Upper lobe of left lung (tissue), 6 donors: ENCODE data around the gene MAP2K5. TPM values are rescaled to one million over a fixed set of nuclear protein-coding genes. Genes with fewer than 3 reads are reported as not detected.

Experiments
- ATAC-seq, 2 donors: fragments of 200-7000 bp; cut with Tn5 transposase; one replicate each; pipeline ENCODE4 v1.9.1; 2022; ENCODE audit warnings: mild to moderate bottlenecking in 2 of 2, moderate library complexity in 2 of 2; ENCODE audit not compliant: low FRiP score in 2 of 2
- DNase-seq, 2 donors: peaks; one replicate each; pipeline ENCODE4 v3.0.0-alpha.2; 2019 to 2020
- H3K27ac ChIP-seq, 4 donors: fragments of 200-600 bp; sonication (generic); one replicate each; pipeline ENCODE4 v1.5.1; 2016 to 2019
- H3K27me3 ChIP-seq, 4 donors: fragments of 200-600 bp; sonication (generic); one replicate each; pipeline ENCODE4 v1.5.1; 2017 to 2019
- H3K36me3 ChIP-seq, 4 donors: fragments of 200-600 bp; sonication (generic); one replicate each; pipeline ENCODE4 v1.5.1; 2016 to 2019
- H3K4me1 ChIP-seq, 4 donors: fragments of 200-600 bp; sonication (generic); one replicate each; pipeline ENCODE4 v1.5.1; 2018 to 2019
- H3K4me3 ChIP-seq, 4 donors: fragments of 200-600 bp; sonication (generic); one replicate each; pipeline ENCODE4 v1.5.1; 2017 to 2019; ENCODE audit warnings: mild to moderate bottlenecking in 2 of 4, moderate library complexity in 1 of 4
- H3K9me3 ChIP-seq, 4 donors: fragments of 200-600 bp; sonication (generic); one replicate each; pipeline ENCODE4 v1.5.1; 2018 to 2019
- EP300 ChIP-seq, 4 donors: sonication (generic); formaldehyde crosslinking; IDR thresholded peaks; one replicate each; pipeline ENCODE4 v1.5.1; 2017; ENCODE audit warnings: antibody characterized with exemption in 4 of 4, control low read depth in 2 of 4
- POLR2A ChIP-seq, 4 donors: fragments of 450-650 bp; IDR thresholded peaks; one replicate each; pipeline ENCODE4 v1.5.1; 2016 to 2017; ENCODE audit warnings: antibody characterized with exemption in 4 of 4, mild to moderate bottlenecking in 2 of 4
- POLR2AphosphoS5 ChIP-seq, 2 donors: sonication (generic); formaldehyde crosslinking; IDR thresholded peaks; one replicate each; pipeline ENCODE4 v1.5.1; 2017; ENCODE audit warnings: antibody characterized with exemption in 2 of 2
- WGBS, 2 donors: methylation state at CpG; one replicate each; pipeline ENCODE4 v1.1.5; 2017 to 2018; 5-methylcytosine and 5-hydroxymethylcytosine counted together
- total RNA-seq, 6 donors: library from RNA; depleted of rRNA in 4 of 6; stranded (reverse); fragments of >200 nt in 4 of 6; gene quantifications; one replicate each; pipeline versions ENCODE4 v1.1.0 to v1.2.1, GENCODE V29; 2016 to 2021
- TF ChIP-seq, protein P1 (sequence below), 6 experiments: fragments of 450-650 bp in 4 of 6; fragments of 200-600 bp in 2 of 6; sonication (generic) in 2 of 6; IDR thresholded peaks; one replicate each; pipeline ENCODE4 v1.5.1; 2016 to 2019; ENCODE audit warnings: antibody characterized with exemption in 6 of 6
- donor health status: DM: no; HTN: no; CAD: no; lungs with moderate emphysema.
- donor health status: DM: no; HTN: yes; CAD: no; lungs with severe emphysema.

The MAP2K5 gene
- total RNA-seq, 6 donors from 2014 or later, result 7.8 to 25.6 (median 16.0) TPM

- peak; percentile 93 to 95 for ATAC-seq
- Histone ChIP-seq H3K4me3 (peak within 1 kb of the TSS; percentile 72 to 91 (median 79)), H3K4me1 (peaks cover 25 to 37% (median 37%) of the 10 kb centered on the region in 4 donors), H3K27me3 (peaks cover 0 to 9% (median 8%) of the 10 kb centered on the region in 4 donors), H3K36me3 (no peaks in the 10 kb centered on the region), H3K9me3 (no peaks in the 10 kb centered on the region), H3K27ac (peak within 1 kb of the TSS; percentile 93 to 99 (median 98))
- WGBS, 2 donors, result 0% methylated on average over 38 to 53 of the region's 62 CpGs
- peak; percentile 83 to 86 for TF ChIP-seq POLR2AphosphoS5 (IDR thresholded peaks at IDR 0.05)
- TF ChIP-seq POLR2A (IDR thresholded peaks at IDR 0.05), result peak in 3 of 4 donors; percentile 61 to 93 (median 76)
- TF ChIP-seq, protein P1, sequence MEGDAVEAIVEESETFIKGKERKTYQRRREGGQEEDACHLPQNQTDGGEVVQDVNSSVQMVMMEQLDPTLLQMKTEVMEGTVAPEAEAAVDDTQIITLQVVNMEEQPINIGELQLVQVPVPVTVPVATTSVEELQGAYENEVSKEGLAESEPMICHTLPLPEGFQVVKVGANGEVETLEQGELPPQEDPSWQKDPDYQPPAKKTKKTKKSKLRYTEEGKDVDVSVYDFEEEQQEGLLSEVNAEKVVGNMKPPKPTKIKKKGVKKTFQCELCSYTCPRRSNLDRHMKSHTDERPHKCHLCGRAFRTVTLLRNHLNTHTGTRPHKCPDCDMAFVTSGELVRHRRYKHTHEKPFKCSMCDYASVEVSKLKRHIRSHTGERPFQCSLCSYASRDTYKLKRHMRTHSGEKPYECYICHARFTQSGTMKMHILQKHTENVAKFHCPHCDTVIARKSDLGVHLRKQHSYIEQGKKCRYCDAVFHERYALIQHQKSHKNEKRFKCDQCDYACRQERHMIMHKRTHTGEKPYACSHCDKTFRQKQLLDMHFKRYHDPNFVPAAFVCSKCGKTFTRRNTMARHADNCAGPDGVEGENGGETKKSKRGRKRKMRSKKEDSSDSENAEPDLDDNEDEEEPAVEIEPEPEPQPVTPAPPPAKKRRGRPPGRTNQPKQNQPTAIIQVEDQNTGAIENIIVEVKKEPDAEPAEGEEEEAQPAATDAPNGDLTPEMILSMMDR (IDR thresholded peaks at IDR 0.05), result peak in 1 of 6 experiments; percentile 14
- no peak for TF ChIP-seq EP300 (IDR thresholded peaks at IDR 0.05)
- peak; percentile 94 to 100 for DNase-seq
These were observed 297.6 kb downstream of the MAP2K5 start, which contains the start of gene RNU6-1 for GRCh38 chr15:67839929-67840748. Gene RNU6-1, minus strand, starts transcription at chr15:67840045.

DNA sequence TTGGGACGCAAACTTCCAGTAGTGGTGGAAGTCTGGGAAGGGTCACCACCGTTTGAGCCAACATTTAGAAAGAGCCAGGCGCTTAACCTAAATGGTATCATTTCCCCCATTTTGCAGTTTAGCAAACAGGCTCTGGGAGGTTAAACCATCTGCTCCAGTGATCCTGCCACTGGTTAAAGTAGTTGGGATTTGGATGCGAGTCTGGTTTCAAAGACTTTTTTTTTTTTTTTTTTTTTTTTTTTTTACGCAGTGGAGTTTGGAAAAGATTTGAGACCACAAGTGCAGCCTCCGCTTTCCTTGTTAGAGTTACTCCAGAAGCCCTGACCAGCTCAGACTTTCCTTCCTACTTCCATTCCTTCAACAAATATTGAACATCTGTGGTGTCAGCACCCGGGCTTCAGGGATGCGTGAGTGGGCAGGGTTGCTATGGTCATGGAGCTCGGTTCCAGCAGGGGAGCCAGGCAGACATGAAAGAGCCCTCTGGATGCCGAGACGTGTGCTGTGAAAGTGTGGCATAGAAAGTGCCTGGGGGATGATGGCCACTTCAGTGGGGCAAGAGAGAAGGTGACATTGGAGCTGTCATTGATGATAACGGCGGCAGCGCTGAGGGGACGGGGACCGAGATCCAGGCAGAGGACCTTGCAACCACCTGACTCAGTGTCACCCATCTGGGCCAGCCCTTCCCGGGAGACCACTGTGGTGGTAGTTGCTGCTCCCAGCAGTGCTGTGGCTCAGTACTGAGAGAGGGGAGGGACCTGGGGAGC lies 298.4 kb downstream of the MAP2K5 start:
- no peaks in the 10 kb centered on the region for H3K36me3 ChIP-seq
- WGBS, 2 donors, result 3 to 14% methylated on average over 11 to 17 of the region's 17 CpGs
- H3K27ac ChIP-seq, result peak overlapping the region; percentile 93 to 99 (median 98)
- peaks cover 0 to 1% (median under 1%) of the 10 kb centered on the region in 4 donors for H3K27me3 ChIP-seq
- peak overlapping the region; percentile 72 to 91 (median 79) for H3K4me3 ChIP-seq
- peak in 1 of 2 donors; percentile 48 for DNase-seq
- TF ChIP-seq, protein P1 (IDR thresholded peaks at IDR 0.05), result no peak
- TF ChIP-seq EP300 (IDR thresholded peaks at IDR 0.05), result no peak
- H3K9me3 ChIP-seq, result no peaks in the 10 kb centered on the region
- peak in 1 of 2 donors; percentile 46 for ATAC-seq
- H3K4me1 ChIP-seq, result peaks cover 19 to 30% (median 29%) of the 10 kb centered on the region in 4 donors

GRCh38 chr15:67841513-67841762 lies 298.9 kb downstream of the MAP2K5 start:
- Histone ChIP-seq H3K27me3 (no peaks in the 10 kb centered on the region), H3K4me1 (peaks cover 19 to 25% (median 24%) of the 10 kb centered on the region in 4 donors)
- whole genome bisulfite sequencing, 2 donors, result 37 to 39% methylated on average over 4 of the region's 4 CpGs

DNA sequence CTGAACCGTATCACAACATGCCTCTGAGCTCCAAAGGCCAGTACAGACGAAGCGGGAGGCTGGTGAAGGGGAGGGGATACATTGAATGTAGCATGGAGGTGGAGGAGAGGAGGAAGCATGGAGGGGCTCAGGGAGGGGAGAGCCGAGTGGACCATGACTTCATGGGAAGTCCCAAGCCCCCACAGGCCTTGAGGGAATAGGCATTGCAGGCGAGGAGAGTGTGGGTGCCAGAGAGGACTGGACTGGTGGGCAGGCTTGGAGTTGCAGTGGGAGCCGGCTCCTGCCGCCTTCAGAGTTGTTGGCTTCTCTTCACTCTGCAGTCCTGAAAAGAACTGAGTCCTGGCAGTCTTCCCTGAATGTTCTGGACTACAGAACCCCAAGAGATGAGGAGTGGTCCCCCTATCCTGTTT lies 300.6 kb downstream of the MAP2K5 start:
- Histone ChIP-seq H3K36me3 (no peaks in the 10 kb centered on the region), H3K4me1 (peaks cover 19 to 25% (median 24%) of the 10 kb centered on the region in 4 donors), H3K27me3 (no peaks in the 10 kb centered on the region), H3K9me3 (no peaks in the 10 kb centered on the region), H3K27ac (peak overlapping the region in 2 of 4 donors; percentile 10 to 32), H3K4me3 (no peak overlapping the region)
- TF ChIP-seq EP300 (IDR thresholded peaks at IDR 0.05) (no peak), POLR2AphosphoS5 (IDR thresholded peaks at IDR 0.05) (no peak), POLR2A (IDR thresholded peaks at IDR 0.05) (no peak)
- TF ChIP-seq, protein P1 (IDR thresholded peaks at IDR 0.05), result no peak
- ATAC-seq (no peak), DNase-seq (no peak)
- 82 to 96% methylated on average over 7 of the region's 7 CpGs for WGBS, 2 donors

More at GRCh38 chr15:67841513-67841762, 298.9 kb downstream of the MAP2K5 start:
- TF ChIP-seq POLR2A (IDR thresholded peaks at IDR 0.05) (no peak), POLR2AphosphoS5 (IDR thresholded peaks at IDR 0.05) (no peak), EP300 (IDR thresholded peaks at IDR 0.05) (no peak)
- TF ChIP-seq, protein P1 (IDR thresholded peaks at IDR 0.05), result no peak
- H3K36me3 ChIP-seq, result no peaks in the 10 kb centered on the region
- no peaks in the 10 kb centered on the region for H3K9me3 ChIP-seq
- H3K4me3 ChIP-seq, result peak overlapping the region in 3 of 4 donors; percentile 72 to 91 (median 75)
- no peak for ATAC-seq
- DNase-seq, result no peak
- peak overlapping the region in 2 of 4 donors; percentile 97 to 99 for H3K27ac ChIP-seq
